K562 (cell line): ENCODE results near the gene UTP4. TPM values are rescaled to one million over a fixed set of nuclear protein-coding genes. Genes with fewer than 3 reads are reported as not detected.

Source experiments
- ARID3A ChIP-seq: IDR thresholded peaks from 2 replicates; pipeline ENCODE4 v1.6.1; 2012; ENCODE audit warnings: low read depth, low read length, improper control_type of control experiment, borderline replicate concordance
- BCL6 ChIP-seq: fragments of 250-450 bp; sonication (Bioruptor Pico); IDR thresholded peaks from 2 replicates; pipeline ENCODE4 v1.4.0; 2020
- DLX4 ChIP-seq: fragments of 250-450 bp; sonication (Bioruptor Pico); IDR thresholded peaks from 2 replicates; pipeline ENCODE4 v1.6.1; 2021; ENCODE audit warnings: mild to moderate bottlenecking
- FOSL1 ChIP-seq: fragments of 200-800 bp; sonication (Bioruptor generic); conservative IDR thresholded peaks from 2 replicates; pipeline ENCODE4 v1.6.1; 2016; ENCODE audit warnings: missing genetic modification characterization, missing compliant biosample characterization
- IRF2 ChIP-seq: sonication (generic); formaldehyde crosslinking; IDR thresholded peaks from 2 replicates; pipeline ENCODE4 v1.8.1; 2022; ENCODE audit warnings: mild to moderate bottlenecking, missing genetic modification reagents
- MBD1 ChIP-seq: fragments of 250-450 bp; sonication (Bioruptor Pico); IDR thresholded peaks from 2 replicates; pipeline ENCODE4 v1.8.0; 2022; ENCODE audit warnings: inconsistent platforms
- MTA1 ChIP-seq: fragments of 450-650 bp; IDR thresholded peaks from 2 replicates; pipeline ENCODE4 v1.6.1; 2017; ENCODE audit warnings: borderline replicate concordance
- NKRF ChIP-seq: fragments of 450-650 bp; IDR thresholded peaks from 2 replicates; pipeline ENCODE4 v1.6.1; 2016; ENCODE audit warnings: borderline replicate concordance
- OTX1 ChIP-seq: fragments of 450-650 bp; formaldehyde crosslinking; IDR thresholded peaks from 2 replicates; pipeline ENCODE4 v1.4.0; 2022; ENCODE audit warnings: mild to moderate bottlenecking
- PCBP2 ChIP-seq: fragments of 200-400 bp; formaldehyde crosslinking; IDR thresholded peaks from 2 replicates; pipeline ENCODE4 v1.6.1; 2018; ENCODE audit warnings: low read length, low read depth, mild to moderate bottlenecking, moderate library complexity; ENCODE audit not compliant: poor library complexity, severe bottlenecking
- PHB ChIP-seq: fragments of 250-450 bp; sonication (Bioruptor Pico); IDR thresholded peaks from 2 replicates; pipeline ENCODE4 v1.5.0; 2021
- PTRF ChIP-seq: fragments of 450-650 bp; IDR thresholded peaks from 2 replicates; pipeline ENCODE4 v1.6.1; 2016; ENCODE audit warnings: mild to moderate bottlenecking, missing genetic modification characterization, missing compliant biosample characterization
- RNF219 ChIP-seq: fragments of 250-450 bp; sonication (Bioruptor Pico); IDR thresholded peaks from 2 replicates; pipeline ENCODE4 v1.5.0; 2022; ENCODE audit warnings: mild to moderate bottlenecking
- TFE3 ChIP-seq: fragments of 450-650 bp; formaldehyde crosslinking; IDR thresholded peaks from 2 replicates; pipeline ENCODE4 v1.4.0; 2020; ENCODE audit warnings: mild to moderate bottlenecking, mixed read lengths
- UBTF ChIP-seq, 2 experiments: IDR thresholded peaks; 2 replicates each; pipeline ENCODE4 v1.6.1; 2012; ENCODE audit warnings: improper control_type of control experiment in 2 of 2, low read depth in 2 of 2, low read length in 2 of 2, borderline replicate concordance in 1 of 2
- ZNF239 ChIP-seq: fragments of 250-450 bp; sonication (Bioruptor Pico); IDR thresholded peaks from 2 replicates; pipeline ENCODE4 v1.4.0; 2020; ENCODE audit warnings: mild to moderate bottlenecking
- polyA plus RNA-seq, 8 experiments: library from polyadenylated mRNA; depleted of rRNA in 4 of 8; stranded (reverse) in 5 of 8; unstranded in 3 of 8; fragments of >200 nt; fragmentation: Nextera tagmentation in 2 of 8; fragmentation: Illumina TruSeq in 1 of 8; extraction: Ambion mirVana in 2 of 8; extraction: Trizol in 1 of 8; gene quantifications; 2 replicates each; pipeline versions ENCODE4 v1.2.1 to v1.2.3, GENCODE V29; 2011 to 2014; ENCODE audit warnings: inconsistent platforms in 1 of 8, missing spikeins in 1 of 8
- total RNA-seq, 7 experiments: library from RNA; depleted of rRNA in 6 of 7; stranded (reverse); fragments of >200 nt in 6 of 7; fragmentation: Illumina TruSeq in 2 of 7; extraction: Trizol in 2 of 7; gene quantifications; 2 replicates each; pipeline versions ENCODE4 v1.2.1 to v1.2.3, GENCODE V29; 2011 to 2021; ENCODE audit warnings: low replicate concordance in 1 of 7

Gene UTP4
- total and polyA plus RNA-seq, 9 of the 15 experiments (the other 6 are each of a cell fraction or from before 2014, with no cell fraction given), result 46.1 to 203 (median 145) TPM

GRCh38 chr16:69217433-69217832, 85.0 kb downstream of the UTP4 start (continued):
- TF ChIP-seq OTX1 (CRISPR knock-in tag) (no peak), ZNF239 (CRISPR knock-in tag) (no peak), DLX4 (CRISPR knock-in tag) (no peak), UBTF (IDR thresholded peaks at IDR 0.05; ENCODE audit: borderline replicate concordance in 1 of 2, low read depth in 2 of 2, low read length in 2 of 2) (no peak), ARID3A (no peak), RNF219 (CRISPR knock-in tag) (no peak), MBD1 (no peak), PTRF (tag) (no peak), FOSL1 (tag) (peak; percentile 97), PHB (no peak), PCBP2 (no peak), TFE3 (CRISPR knock-in tag) (no peak), NKRF (no peak), MTA1 (no peak), BCL6 (CRISPR knock-in tag) (no peak), IRF2 (CRISPR knock-in tag) (no peak)
